NCI-H345 treated with DMSO at 0.1 percent for 48 hours (cell line): ENCODE data around the gene MRPL46.
A peak's percentile ranks its signal among the peaks of the same experiment; 100 is the strongest.

Source experiments
- DNase-seq: peaks from one replicate; lab custom pipeline; 2025; ENCODE audit not compliant: unreplicated experiment; lab: John Stamatoyannopoulos, UW

MRPL46 gene

DNA sequence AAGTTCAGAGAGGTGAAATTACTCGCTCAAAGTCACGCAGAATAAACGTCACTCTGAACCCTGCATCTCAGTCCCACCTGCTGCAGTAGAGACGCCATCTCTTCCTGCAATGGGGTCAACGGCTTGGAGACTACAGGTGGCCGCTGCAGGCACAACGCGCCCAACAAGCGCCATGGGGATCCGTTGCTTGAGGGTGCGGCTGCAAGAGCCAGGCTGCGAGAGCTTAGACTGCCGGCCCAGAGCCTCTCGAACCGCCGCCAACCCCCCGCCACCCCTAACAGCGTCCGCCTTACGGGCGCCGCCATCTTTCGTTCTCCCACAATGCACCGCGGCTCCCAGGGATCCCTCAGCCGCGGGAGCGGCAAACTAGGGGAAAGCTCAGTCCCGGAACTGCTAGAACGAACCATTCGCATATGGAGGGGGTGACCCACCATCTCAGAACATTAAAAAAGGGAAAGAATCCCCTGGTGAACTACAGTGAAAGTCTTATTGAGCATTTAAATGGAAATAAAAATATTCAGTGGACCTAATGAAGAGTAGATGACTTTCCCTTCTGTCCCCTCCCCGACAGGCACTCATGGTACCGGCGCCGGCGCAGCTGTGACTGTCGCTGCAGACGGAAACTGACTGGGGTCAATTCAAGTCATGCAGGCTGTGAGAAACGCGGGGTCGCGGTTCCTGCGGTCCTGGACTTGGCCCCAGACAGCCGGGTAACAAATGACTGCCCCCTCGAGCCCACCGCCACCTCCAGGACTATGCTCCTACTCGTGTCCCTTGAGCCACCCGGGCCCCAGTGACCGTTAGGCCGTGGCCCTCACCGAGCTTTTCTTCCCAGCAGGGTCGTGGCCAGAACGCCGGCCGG lies at the start of gene MRPL46, which contains the start of gene MRPS11:
MRPL46 (minus strand) TSS at position 316 of the 862 bp plus-strand sequence; CDS start at position 305, 11 bp downstream.
MRPS11 (plus strand) TSS at position 636 of the 862 bp plus-strand sequence; CDS start at position 646, 10 bp downstream.
- peak; percentile 91 for DNase-seq

- no peak for DNase-seq
Measured at GRCh38 chr15:88513195-88513594, 46.0 kb upstream of the MRPL46 start.

DNA sequence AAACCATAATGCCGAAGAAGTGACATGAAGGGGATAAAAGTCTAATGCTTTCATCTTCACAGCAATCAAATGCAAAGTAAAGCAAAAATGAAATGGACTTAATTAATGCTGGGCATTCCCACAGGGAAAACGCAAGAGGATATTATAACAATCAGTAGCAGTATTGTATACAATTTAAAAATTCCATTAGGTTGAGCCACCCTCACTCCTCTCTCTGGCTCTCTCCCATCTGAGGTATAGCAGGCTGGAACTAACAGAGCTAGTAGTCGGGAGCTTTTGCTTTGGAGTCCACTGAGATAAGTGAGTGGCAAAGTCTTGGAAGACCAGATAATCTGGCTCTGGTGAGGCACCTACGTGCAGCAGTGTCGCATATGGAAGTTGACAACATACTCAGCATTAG lies 45.4 kb upstream of the MRPL46 start:
- no peak for DNase-seq

GRCh38 chr15:88512078-88512477 lies 44.9 kb upstream of the MRPL46 start:
- DNase-seq, result no peak

- no peak for DNase-seq
Measured at GRCh38 chr15:88511161-88511560, 44.0 kb upstream of the MRPL46 start.

DNA sequence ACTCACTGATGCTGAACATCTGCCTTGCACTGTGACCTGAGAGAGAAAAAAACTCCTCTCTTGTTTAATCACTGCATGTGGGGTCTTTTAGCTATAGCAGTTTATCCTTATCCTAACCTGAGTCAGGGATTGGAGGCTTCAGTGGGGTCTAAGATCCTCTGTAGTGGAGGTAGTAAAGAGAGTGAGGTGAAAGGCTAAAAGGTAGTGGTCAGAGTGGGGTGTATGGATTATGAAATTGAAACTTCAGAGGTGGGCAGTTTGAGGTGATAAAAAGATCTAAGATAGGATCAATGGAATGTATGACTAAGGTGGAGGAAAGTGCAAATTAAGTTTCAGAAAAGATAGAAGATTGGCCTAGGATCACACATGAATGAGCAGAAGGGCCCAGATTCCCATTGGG lies 42.8 kb upstream of the MRPL46 start:
- no peak for DNase-seq

- no peak for DNase-seq
Measured at GRCh38 chr15:88509321-88509720, 42.1 kb upstream of the MRPL46 start.

GRCh38 chr15:88506628-88507027 lies 39.4 kb upstream of the MRPL46 start:
- DNase-seq, result no peak

GRCh38 chr15:88505721-88506120 lies 38.5 kb upstream of the MRPL46 start:
- DNase-seq, result no peak

- DNase-seq, result no peak
Measured at GRCh38 chr15:88504445-88504844, 37.3 kb upstream of the MRPL46 start.

DNA sequence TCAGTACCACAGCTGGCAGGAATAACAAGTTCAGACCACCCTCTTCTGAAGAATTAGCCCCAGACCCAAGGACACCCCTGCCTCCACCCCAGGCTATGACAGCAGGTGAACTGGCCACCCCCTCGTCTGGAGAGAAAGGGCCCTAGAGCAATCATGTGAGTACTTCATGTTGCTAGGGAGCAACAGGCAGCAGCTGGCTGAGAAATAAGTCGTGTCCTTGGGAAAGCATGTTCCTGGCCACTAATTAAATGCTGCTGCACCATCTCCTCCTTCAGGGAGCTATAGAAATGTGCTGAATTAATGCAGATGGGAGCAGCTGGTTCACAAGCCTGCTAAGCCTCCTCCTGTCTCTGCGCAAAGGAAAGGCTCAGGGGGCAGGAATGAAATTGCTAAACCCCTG lies 31.8 kb upstream of the MRPL46 start:
- no peak for DNase-seq

GRCh38 chr15:88497109-88497765 lies 30.0 kb upstream of the MRPL46 start:
- DNase-seq, result no peak

GRCh38 chr15:88493844-88494243 lies 26.7 kb upstream of the MRPL46 start:
- DNase-seq, result no peak

DNA sequence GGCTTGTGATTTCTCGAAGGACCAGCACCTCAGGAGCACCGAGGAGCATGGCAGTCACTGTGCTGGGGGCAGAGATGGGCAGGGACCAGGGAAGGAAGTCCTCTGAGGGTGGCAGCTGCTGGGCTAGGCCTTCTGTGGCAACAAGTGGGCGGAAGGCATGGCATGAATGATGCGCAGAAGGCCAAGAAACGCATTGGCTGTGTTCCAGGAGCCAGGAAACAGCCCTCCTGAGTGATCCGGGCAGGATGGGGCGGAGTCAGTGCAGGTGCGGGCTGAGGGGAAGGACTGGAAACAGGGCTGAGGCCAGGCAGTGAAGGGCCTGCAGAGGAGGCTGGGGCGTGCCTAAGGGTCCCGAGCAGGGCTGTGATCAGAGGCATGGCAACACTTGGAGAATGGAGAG lies 24.0 kb upstream of the MRPL46 start:
- no peak for DNase-seq

DNA sequence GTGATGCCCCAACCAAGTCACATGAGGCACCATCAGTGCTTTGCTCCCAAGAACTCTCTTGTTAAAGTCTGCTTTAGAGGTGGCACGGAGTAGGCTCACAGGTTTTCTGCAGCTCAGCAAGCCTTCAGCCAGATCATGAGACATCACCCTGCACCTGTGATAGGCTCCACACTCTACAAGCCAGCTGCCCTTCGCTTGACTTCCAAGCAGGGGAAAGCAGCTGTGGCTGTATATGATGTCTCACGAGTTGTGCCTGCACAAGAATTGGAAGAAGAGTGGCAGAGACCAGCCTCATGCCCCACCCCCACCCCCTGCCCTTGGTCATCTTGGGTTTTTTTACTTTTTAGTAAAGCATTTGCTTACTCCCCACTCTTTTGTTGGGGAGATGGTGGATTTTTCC lies 22.8 kb upstream of the MRPL46 start:
- no peak for DNase-seq

GRCh38 chr15:88489321-88489720 lies 22.1 kb upstream of the MRPL46 start:
- DNase-seq, result no peak

GRCh38 chr15:88487796-88488523 lies 20.8 kb upstream of the MRPL46 start:
- DNase-seq, result no peak

GRCh38 chr15:88487178-88487795 lies 20.1 kb upstream of the MRPL46 start:
- no peak for DNase-seq

DNA sequence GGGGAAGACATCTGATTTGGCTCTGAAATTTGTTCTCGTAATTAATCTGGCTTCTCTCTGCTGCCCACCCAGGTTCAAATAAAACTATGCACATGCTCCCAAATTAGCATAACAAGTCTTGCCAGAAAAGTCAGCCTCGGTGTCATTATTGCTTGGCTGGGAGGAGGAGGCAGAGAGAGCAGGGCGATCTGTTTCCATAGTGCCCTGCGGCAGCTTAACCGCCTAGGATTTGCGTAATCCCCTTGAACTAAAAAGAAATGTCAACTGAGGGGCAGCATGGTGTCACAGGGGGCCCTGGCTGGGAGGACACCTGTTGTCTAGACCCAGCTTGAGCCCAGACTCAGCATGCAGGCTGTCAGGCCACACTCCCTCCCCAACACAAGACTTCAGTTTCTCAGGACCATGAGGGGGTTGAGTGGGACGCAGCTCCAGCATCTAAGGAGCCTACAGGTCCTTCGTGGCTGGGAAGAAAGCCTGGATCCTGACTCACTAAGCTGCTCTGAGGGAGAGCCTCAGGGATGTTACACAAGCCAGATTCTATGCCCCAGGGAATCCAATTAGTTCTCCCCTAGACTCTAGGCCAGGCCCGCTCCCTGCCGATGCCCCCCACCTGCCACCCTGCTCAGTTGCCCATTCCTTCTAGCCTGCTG lies 17.6 kb upstream of the MRPL46 start:
- DNase-seq, result no peak

- DNase-seq, result no peak
Measured at GRCh38 chr15:88482263-88482662, 15.1 kb upstream of the MRPL46 start.

- no peak for DNase-seq
Measured at GRCh38 chr15:88480981-88481380, 13.8 kb upstream of the MRPL46 start.
